Pulmonary artery endothelial cell (primary cell): ENCODE measurements around the gene MGST3. TPM values are rescaled to one million over a fixed set of nuclear protein-coding genes. Genes with fewer than 3 reads are reported as not detected.
"Not testable (repeated sequence)": the region's sequence is repeated elsewhere in the genome, so short reads cannot be mapped to it uniquely, and the experiment has no call there.

Source experiments
- DNase-seq: peaks from one replicate; pipeline ENCODE4 v3.0.0-alpha.2; 2011; ENCODE audit warnings: low read depth, low spot score
- total RNA-seq: library from RNA; depleted of rRNA; stranded (reverse); fragments of >200 nt; gene quantifications from 2 replicates; pipeline ENCODE4 v1.2.3, GENCODE V29; 2014

The MGST3 gene
- total RNA-seq, 1 donor from 2014 or later: 204 TPM

GRCh38 chr1:165650981-165651625, 20.1 kb downstream of the MGST3 start:
- DNase-seq: no peak

DNA sequence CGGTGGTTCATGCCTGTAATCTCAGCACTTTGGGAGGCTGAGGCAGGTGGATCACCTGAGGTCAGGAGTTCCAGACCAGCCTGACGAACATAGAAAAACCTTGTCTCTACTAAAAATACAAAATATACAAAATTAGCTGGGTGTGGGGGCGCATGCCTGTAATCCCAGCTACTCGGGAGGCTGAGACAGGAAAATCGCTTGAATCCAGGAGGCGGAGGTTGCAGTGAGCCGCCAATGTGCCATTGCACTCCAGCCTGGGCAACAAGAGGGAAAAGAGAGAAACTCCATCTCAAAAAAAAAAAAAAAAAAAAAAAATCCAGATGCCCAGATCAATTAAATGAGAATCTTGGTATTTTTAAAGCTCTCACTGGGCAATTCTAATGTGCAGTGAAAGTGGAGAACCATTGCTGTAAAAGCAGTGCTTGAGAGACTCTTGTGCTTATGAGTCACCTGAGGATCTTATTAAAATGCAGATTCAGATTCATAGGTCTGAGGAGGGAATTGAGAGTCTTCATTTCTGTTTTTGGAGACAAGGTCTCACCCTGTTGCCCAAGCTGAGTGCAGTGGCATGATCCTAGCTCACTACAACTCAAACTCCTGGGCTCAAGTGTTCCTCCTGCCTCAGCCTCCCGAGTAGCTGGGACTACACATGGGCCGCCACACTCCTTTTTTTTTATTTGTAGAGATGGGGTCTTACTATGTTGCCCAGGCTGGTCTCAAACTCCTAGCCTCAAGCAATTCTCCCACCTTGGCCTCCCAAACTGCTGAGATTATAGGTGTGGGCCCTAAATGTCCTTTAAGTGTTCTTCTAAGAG, 27.9 kb downstream of the MGST3 start:
- DNase-seq: not testable (repeated sequence)

DNA sequence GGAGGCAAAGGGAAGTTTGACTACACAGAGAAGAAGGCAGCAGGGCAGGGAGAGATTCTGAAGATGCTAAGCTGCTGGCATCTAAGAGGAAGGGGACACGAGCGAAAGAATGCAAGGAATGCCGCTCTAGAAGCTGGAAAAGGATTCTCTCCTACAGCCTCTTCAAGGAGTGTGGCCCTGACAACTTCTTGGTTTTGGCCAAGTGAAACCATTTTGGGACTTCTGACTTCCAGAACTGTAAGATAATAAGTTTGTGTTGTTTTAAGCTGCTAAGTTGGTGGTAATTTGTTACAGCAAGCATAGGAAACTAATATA, 28.5 kb downstream of the MGST3 start:
- DNase-seq: no peak

GRCh38 chr1:165661703-165662102, 30.7 kb downstream of the MGST3 start:
- DNase-seq: no peak

- no peak for DNase-seq
Observed at GRCh38 chr1:165662186-165662585, 31.2 kb downstream of the MGST3 start.

DNA sequence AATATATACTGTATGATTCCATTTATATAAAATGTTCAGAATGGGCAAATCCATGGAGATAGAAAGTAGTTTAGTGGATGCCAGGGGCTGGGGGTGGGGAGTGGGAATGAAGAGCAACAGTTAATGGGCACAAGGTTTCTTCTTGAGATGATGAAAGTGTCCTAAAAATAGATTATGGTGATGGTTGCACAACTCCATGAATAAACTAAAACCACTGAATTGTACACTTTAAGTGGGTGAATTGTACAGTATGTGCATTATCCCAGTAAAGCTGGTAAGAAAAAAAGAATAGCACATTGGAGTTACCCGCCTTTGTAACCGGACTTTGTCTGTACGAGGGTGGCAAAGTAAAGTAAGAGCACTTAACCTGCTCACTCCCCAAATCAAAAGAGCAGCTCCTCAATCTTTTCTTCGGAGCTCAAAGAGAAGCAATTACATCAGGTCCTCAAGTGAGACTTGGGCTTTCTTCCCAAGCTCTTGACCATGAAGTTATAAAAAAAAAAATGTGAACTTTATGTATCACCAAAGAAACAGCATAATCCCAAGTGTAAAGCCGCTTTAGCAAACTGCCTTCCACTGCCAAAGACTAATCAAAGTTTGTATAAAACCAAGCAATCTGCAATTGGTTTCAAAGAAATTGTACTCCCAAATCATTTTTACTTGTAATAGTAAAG, 35.3 kb downstream of the MGST3 start:
- DNase-seq: no peak

DNA sequence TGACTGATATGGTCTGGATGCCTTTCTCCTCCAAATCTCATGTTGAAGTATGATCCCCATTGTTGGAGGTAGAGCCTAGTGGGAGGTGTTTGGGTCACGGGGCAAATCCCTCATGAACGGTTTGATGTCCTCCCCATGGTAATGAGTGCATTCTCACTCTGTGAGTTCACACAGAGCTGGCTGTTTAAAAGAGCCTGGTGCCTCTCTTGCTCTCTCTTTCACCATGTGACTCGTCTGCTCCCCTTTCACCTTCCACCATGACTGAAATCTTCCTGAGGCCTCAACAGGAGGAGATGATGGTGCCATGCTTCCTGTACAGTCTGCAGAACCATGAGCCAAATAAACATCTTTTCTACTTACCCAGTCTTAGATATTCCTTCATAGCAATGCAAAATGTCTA, 37.1 kb downstream of the MGST3 start:
- DNase-seq: no peak

DNA sequence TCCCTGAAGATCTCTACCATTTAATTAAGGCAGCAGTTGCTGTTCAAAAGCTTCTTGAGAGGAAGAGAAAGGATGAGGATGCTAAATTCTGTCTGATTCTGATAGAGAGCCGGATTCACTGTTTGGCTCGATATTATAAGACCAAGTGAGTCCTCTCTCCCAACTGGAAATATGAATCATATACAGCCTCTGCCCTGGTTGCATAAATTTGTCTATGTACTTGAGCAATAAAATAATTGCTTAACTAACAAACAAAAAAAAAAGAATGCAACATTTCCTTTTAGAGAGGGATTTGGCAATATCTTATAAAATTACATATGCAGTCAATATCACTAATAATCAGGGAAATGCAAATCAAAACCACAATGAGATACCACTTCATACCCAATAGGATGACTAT, 40.5 kb downstream of the MGST3 start:
- DNase-seq: no peak

DNA sequence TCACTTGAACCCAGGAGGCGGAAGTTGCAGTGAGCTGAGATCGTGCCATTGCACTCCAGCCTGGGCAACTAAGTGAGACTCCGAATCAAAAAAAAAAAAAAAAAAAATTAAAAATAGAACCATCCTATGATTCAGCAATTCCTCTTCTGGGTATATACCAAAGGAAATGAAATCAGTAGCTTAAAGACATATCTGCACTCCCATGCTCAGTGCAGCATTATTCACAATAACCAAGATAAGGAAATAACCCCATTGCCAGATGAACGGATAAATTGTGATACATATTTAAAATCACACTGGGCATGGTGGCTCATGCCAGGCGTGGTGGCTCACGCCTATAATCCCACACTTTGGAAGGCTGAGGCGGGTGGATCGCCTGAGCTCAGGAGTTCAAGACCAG, 43.6 kb downstream of the MGST3 start:
- no peak for DNase-seq

- no peak for DNase-seq
Observed at GRCh38 chr1:165675794-165676193, 44.8 kb downstream of the MGST3 start.

GRCh38 chr1:165678509-165678908, 47.5 kb downstream of the MGST3 start:
- no peak for DNase-seq

DNA sequence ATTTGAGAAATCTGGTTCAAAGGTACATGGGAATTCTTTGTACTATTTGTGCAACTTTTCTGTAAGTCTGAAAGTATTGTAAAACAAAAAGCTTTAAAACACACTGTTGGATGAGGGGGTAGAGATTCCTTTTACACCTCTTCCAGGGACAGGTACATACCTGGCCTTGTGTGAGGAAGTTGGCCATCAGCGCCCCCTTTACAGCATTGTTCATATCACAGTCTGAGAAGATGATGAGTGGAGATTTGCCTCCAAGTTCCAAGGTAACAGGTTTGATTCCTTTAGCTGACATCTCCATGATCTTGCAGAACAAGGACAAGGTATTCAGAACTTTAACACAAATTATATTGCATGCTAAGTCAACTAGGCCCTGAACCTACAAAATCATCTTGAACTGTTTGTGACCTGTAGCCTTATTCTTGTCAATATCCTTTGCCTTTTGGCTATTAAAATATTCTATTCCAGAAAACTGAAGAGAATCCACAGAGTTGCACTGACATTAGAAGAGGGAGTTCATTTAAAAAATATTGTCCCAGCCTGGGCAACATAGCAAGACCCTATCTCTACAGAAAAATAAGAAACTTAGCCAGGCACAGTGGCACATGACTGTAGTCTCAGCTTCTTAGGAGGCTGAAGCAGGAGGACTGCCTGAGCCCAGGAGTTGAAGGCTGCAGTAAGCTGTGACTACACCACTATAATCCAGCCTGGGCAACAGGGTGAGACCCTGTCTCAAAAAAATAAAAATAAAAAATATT, 48.4 kb downstream of the MGST3 start:
- DNase-seq: no peak

DNA sequence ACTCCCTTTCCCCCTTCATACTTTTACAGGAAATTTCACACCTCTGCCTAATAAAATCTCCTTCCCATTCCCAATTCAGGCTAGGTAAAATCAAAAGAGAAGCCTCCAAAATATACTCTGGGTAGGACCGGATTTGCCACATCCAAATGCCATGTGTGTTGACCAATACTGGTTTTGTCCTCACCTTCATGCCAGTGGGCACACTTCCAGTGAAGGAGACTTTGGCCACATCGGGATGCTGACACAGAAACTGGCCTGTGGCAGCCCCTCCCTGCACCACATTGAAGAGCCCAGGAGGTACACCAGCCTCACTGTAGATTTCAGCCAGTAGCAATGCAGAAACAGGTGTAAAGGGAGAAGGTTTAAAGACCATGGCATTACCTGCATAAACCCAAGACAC, 49.3 kb downstream of the MGST3 start:
- no peak for DNase-seq

DNA sequence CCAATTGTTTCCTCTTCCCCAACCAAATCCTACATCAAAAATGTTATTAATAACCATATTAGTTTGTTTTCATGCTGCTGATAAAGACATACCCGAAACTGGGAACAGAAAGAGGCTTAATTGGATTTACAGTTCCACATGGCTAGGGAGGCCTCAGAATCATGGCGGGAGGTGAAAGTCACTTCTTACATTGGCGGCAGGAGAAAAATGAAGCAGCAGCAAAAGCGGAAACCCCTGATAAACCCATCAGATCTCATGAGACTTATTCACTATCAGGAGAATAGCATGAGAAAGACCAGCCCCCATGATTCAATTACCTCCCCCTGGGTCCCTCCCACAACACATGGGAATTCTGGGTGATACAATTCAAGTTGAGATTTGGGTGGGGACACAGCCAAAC, 49.7 kb downstream of the MGST3 start:
- DNase-seq: not testable (repeated sequence)

- no peak for DNase-seq
Observed at GRCh38 chr1:165683848-165684485, 52.9 kb downstream of the MGST3 start.

DNA sequence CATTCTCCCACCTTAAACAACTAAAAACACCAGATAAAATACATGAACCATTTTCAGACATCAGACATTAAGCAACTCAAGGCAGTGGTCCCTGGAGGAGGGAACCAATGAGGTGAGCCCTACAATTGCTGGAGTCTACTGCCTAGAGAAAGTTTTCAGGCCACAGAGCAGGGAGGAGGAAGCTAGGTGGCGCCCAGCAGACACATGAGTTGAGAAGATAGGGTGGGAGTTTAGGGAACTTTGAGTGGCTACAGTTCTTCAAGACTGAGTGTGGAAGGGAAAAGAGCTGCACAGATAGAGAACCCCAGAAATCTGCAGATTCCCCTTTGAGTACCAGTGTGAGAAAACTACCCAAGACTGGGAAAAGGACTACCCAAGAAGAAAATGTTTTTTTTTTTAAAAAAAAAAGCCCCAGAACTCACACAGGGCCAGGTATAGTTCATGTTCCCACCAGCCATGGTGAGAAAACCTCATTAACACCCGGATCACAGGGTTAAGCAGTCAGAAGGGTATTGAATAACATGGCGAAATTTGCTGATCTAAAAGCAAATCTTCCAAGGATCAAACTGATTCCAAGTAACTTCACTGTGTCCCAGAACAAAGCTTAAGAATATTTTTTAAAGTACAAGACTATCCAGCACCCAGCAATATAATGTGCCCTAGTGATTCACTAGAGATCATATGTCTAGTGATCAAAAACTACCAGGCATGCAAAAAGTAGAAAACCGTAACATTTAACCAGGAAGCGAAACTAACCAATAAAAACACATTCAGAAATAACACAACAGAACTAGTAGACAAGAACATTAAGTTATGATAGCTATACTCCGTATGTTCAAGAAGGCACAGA, 55.3 kb downstream of the MGST3 start:
- no peak for DNase-seq

DNA sequence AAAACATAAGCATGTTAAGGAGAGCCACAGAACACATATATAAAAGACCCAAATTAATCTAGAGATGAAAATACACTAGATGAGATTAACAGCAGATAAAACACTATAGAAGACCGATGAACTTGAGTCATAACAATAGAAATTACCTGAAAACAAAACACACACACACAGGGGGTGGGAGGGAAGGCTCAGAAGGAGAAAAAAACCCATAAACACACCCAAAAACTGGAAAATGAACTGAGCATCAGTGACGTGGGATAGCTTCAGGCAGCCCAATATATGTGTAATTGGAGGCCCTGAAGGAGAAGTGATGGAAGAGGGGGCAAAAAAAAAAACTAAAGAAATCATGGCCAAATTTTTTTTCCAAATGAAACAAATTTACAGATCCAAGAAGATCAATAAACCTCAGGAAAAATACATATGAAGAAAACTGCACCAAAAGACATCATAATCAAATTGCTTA, 56.0 kb downstream of the MGST3 start:
- no peak for DNase-seq

DNA sequence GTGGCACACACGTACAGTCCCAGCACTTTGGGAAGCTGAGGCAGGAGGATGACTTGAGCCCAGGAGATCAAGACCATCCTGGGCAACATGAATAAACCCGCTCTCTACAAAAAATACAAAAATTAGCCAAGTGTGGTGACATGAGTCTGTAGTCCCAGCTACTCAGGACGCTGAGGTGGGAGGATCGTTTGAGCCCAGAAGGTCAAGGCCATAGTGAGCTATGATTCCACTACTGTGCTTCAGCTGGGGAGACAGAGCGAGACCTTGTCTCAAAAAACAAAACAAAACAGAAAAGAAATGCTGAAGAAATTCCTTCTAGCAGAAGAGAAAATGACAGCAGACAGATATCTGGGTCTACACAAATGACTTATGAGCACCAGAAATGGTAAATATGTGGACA, 57.0 kb downstream of the MGST3 start:
- DNase-seq: no peak

- no peak for DNase-seq
Observed at GRCh38 chr1:165695031-165695430, 64.0 kb downstream of the MGST3 start.

DNA sequence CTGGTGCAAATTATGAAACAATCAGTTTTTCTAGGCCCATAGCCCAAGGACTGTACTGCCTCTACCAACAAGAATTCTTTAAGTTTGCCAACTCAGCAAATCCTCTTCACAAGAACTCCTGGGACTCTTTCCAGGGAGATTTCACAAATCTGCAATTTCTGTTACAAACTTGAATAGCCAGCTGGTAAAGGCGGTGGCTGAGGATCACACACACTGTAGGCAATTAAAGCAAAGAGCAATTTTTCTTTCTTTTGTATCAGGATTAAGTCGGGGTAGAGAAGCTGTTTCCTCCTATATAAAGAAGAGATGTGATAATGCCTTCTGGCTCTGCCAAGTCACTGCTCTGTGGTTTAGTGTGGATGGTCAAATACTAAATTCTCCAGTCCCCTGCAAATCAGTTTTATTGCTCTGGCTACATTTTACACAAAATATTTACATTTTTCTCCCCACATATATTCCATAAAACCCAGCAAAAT, 65.6 kb downstream of the MGST3 start:
- DNase-seq: no peak
